HG02759 (cell line): ENCODE data around the gene IBTK.
"Not testable (repeated sequence)": the region's sequence is repeated elsewhere in the genome, so short reads cannot be mapped to it uniquely, and the experiment has no call there.

Source experiments
- ATAC-seq: cut with Tn5 transposase; IDR thresholded peaks from one replicate; pipeline ENCODE4 v1.9.1; 2021; ENCODE audit warnings: mild to moderate bottlenecking, moderate library complexity; ENCODE audit not compliant: unreplicated experiment

The IBTK gene

DNA sequence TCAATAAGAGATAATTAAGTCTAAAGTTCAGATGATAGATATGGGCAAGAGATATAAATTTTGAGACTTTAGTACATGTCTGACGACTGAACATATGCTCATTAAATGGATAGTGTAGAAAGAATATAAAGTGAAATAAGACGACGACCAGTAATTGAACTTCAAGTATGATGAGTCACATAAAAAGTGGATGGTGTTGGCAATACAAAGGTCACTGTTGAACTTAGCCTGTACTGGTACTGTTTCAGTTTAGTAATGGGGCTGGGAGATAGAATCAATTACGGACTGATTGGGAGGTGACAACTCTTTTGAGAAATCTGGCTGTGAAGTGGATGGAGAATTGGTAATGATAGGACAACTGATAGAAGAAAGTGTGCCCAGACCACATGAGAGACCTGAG, 68.1 kb downstream of the IBTK start:
- ATAC-seq, result no peak

DNA sequence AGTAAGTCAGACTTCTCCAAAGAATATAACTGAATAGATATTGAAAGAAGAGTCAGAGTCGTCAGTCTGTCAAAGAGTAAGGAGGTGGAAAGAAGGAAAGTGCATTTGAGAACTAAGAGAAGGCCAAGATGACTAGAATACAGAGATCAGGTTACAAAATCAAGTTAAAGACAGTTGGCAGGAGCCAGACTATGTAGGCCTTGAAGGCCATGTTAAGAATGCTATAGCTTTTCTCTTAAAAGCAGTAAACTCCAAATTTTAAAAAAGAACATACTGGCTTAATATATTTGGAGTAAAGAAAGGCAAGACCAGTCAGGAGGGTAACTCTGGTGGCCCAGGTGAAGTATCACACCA, 68.8 kb downstream of the IBTK start:
- ATAC-seq, result no peak

DNA sequence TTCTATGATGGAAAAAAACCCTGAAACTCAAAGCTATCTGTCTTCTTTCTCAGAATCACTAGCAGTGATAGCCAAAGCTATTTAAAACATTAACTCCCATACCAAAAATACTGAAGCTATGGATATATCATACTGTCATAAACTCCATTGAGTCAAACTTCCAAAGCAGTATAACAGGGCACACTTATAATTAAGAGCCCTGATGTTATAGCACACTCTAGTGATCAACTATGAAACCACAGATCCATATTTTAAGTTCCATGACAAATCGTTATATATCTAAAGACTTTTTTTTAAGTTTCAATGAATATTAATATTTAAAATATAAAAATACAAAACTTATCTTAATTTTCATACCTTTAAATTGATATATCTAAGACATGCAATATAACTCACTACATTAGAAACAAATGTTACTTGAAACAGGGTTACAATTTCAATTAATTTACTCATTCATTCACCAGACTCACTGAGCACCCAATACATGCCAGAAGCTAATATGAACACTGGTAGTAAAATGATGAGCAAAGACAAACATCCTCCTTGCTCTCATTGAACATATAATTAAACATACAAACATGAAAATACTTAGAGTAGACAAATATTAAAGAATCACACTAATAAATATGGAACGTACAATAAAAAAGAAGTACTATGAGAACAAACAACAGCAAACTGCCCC, 69.3 kb downstream of the IBTK start:
- no peak for ATAC-seq

DNA sequence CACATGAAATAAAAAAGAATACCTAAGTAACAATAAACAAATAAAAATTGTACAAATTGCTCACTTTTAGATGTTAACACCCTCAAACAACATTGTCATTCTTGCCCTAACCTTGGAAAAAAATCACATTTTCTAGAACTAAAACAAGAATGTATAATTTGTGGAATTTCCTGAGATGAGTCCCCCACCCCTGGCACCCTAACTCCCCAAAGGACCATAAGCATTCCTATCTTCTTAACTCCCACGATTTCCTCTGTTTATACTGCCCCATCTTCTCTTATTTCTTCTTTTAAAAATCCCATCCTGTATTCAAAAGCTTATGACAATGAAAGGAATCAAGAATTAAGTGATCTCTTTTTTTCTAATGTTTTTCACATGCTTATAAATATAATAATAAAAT, 70.9 kb downstream of the IBTK start:
- ATAC-seq, result no peak

- no peak for ATAC-seq
Measured at GRCh38 chr6:82172594-82172993, 75.0 kb downstream of the IBTK start.

GRCh38 chr6:82169138-82169876, 78.2 kb downstream of the IBTK start:
- no peak for ATAC-seq

DNA sequence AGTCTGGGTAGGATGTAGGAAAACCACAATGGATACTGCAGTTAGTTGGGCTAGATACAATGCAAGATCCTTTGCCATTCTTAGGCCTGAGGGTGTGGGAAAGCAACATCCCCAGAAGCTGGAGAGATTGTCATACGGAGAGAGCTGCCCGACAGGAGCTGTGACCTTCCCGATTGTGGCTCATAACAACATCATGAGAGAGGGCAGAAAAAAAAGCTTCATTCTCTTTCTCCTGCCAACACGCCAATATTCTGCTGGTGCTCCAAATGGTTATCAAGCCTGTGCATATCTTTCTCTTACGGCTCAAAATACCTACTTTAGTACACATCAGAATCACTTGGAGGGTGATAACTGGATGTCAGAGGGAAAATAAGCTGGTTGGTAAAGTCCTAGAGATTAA, 81.1 kb downstream of the IBTK start:
- no peak for ATAC-seq

DNA sequence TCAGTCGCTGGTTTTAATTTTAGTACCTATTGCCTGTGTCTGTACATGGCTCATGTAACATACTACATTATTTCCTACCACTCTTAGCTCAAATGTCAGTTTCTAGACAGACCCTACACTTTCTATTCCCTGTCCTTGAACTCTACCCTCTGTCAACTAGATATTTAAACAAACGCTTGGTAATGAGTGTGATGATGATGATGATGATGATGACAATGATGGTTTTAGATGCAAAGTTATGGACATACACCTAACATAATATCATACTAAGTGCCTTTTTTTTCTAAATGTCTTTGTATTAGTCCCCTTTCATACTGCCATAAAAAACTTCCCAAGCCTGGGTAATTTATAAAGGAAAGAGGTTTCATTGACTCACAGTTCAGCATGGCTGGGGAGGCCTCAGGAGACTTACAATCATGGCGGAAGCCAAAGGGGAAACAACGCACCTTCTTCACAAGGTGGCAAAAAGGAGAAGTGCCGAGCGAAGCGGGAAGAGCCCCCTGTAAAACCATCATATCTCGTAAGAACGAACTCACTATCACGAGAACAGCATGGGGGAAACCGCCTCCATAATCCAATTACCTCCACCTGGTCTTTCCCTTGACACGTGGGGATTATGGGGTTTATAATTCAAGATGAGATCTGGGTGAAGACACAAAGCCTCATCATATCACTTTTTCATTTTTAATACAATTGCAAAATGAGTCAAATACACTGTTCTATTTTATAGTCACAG, 87.1 kb downstream of the IBTK start:
- no peak for ATAC-seq

GRCh38 chr6:82152786-82153185, 94.8 kb downstream of the IBTK start:
- not testable (repeated sequence) for ATAC-seq

DNA sequence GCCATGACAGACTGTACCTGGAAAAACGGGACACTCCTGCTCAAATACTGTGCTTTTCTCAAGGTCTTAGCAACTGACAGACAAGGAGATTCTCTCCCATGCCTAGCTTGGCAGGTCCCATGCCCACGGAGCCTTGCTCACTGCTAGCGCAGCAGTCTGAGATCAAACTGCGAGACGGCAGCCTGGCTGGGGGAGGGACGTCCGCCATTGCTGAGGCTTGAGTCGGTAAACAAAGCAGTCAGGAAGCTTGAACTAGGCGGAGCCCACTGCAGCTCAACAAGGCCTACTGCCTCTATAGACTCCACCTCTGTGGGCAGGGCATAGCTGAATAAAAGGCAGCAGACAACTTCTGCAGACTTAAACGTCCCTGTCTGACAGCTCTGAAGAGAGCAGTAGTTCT, 96.4 kb downstream of the IBTK start:
- not testable (repeated sequence) for ATAC-seq

- no peak for ATAC-seq
Measured at GRCh38 chr6:82145926-82146452, 101.6 kb downstream of the IBTK start.

GRCh38 chr6:82144852-82145340, 102.6 kb downstream of the IBTK start:
- no peak for ATAC-seq

DNA sequence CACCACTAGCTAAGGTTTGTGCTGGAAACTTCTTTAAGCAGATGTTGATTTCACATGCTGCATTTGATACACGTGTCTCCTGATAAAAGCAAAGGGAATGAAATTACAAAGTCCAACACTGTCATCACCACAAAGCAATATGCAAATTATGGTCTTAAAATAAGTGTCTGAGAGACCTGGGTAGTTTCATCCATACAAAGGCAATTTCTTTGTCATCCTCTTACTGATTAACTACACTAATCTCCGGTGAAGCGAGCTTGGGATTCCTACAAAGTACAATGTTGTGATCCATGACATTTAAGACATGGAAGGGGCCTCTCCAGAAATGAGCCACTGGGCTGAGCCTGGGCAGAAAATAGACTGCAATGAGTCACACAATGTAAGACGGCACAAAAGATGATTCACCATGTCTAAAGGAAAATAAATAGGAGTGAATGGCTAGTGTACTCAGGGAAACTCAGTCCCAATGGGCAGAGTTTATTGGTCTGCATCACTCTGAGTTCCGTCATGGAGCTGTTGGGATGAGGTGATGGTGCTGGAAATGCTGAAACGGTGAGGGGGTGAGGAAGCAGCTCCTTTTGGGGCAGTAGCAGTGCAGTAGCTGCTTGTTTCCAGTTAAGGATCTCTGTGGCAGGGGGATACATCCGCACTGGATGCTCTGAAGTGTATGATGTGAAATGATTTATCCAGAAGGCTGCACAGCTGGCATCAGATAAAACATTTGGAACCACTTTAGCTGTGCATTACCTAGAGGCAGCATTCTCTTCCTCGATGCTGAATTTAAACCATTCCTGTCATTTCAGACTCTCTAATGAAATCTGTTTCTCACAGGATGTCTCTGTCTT, 103.3 kb downstream of the IBTK start:
- peak; percentile 81 for ATAC-seq

- no peak for ATAC-seq
Measured at GRCh38 chr6:82143041-82143481, 104.5 kb downstream of the IBTK start.

- ATAC-seq, result no peak
Measured at GRCh38 chr6:82142524-82142923, 105.0 kb downstream of the IBTK start.

- no peak for ATAC-seq
Measured at GRCh38 chr6:82138075-82138791, 109.3 kb downstream of the IBTK start.

DNA sequence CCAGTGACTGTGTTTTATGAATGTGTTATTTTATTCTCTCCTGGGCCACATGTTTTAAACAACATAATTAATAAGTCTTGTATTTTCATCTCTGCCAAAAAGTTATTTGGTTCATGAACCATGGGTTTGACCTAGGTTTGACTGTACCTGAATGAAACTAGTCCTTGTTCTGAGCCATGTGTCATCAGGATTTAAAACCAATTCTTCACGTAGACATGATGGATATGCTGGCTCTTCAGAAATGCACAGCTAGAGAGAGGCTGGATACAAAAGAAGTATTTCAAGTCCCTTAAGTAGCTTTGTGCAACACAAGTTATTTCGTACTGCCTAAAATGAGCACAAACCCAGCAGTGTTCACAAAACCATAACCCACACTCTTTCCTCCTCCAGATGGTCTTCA, 116.1 kb downstream of the IBTK start:
- no peak for ATAC-seq

DNA sequence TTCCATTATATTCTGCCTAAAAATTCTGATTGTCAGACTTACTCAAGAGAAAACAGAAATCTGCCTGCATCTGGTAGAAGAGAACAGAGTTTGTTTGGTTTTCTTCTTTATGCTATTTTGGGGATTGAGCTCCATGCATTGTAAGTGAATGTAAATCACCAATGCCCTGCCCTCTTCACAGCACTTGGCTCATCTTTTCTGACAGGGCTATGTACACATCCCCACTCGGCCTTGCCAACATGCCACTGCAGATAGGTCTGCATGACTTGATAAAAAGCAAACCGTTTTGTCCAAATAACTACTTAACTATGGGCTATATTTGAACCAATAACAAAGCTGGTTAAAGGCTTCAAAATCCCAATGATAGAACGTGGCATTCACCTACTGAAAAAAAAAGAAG, 117.7 kb downstream of the IBTK start:
- ATAC-seq, result no peak

GRCh38 chr6:82128973-82129372, 118.6 kb downstream of the IBTK start:
- not testable (repeated sequence) for ATAC-seq

- ATAC-seq, result no peak
Measured at GRCh38 chr6:82123632-82124031, 123.9 kb downstream of the IBTK start.
